Measurements from ENCODE around the gene RABAC1. TPM values are rescaled to one million over a fixed set of nuclear protein-coding genes. Genes with fewer than 3 reads are reported as not detected.

RABAC1 gene
- total and polyA plus RNA-seq, 2 donors (not counting 3 experiments of a cell fraction or from before 2014, with no cell fraction given): 178 to 591 TPM

GRCh38 chr19:41947091-41947490 lies 12.0 kb downstream of the RABAC1 start:
- DNase-seq (ENCODE audit: low read depth, low spot score) (no peak), FAIRE-seq (no peak)
- no peaks in the 10 kb centered on the region for H3K9me1 ChIP-seq (replicated peaks; ENCODE audit: control insufficient read depth, extremely low read depth, insufficient read depth, low read length)
- H3K79me2 ChIP-seq (ENCODE audit: control insufficient read depth, insufficient read depth, low read length): no peaks in the 10 kb centered on the region
- H3K9me3 ChIP-seq (replicated peaks; ENCODE audit: control insufficient read depth, insufficient read depth, low read length): no peaks in the 10 kb centered on the region
- dilution Hi-C loops (cut with MboI; ENCODE audit: extremely low pct_ligation_motif_present, low sequenced_read_pairs): no loop called here
- H2AFZ ChIP-seq (ENCODE audit: low read depth, low read length): no peak overlapping the region
- H3K27ac ChIP-seq (ENCODE audit: insufficient read depth, low read depth, low read length): no peak overlapping the region
- H3K4me1 ChIP-seq (ENCODE audit: control insufficient read depth, extremely low read depth, insufficient read depth, low read length): no peaks in the 10 kb centered on the region
- no peaks in the 10 kb centered on the region for H3K36me3 ChIP-seq (ENCODE audit: control insufficient read depth in 2 of 2, extremely low read depth in 1 of 2, insufficient read depth in 2 of 2, low read length in 2 of 2)
- no peak overlapping the region for H3K4me2 ChIP-seq (ENCODE audit: insufficient read depth, low read length)
- TF ChIP-seq, protein P1, sequence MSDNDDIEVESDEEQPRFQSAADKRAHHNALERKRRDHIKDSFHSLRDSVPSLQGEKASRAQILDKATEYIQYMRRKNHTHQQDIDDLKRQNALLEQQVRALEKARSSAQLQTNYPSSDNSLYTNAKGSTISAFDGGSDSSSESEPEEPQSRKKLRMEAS (IDR thresholded peaks at IDR 0.05; ENCODE audit: insufficient read depth, insufficient read length): no peak
- no peak for TF ChIP-seq POLR2AphosphoS5 (IDR thresholded peaks at IDR 0.05; ENCODE audit: insufficient read depth, low read depth, low read length)
- TF ChIP-seq GATA2 (IDR thresholded peaks at IDR 0.05; ENCODE audit: insufficient read depth, insufficient read length, low read depth, low read length): no peak
- TF ChIP-seq POLR2A (IDR thresholded peaks at IDR 0.05; ENCODE audit: low read depth, low read length): no peak
- no peak for TF ChIP-seq CTCF (IDR thresholded peaks at IDR 0.05; ENCODE audit: extremely low read depth in 1 of 2, insufficient read depth in 1 of 2, low read depth in 1 of 2, low read length in 2 of 2)
- TF ChIP-seq FOS (IDR thresholded peaks at IDR 0.05; ENCODE audit: borderline replicate concordance, insufficient read depth, low read length): no peak
- TF ChIP-seq JUN (IDR thresholded peaks at IDR 0.05; ENCODE audit: borderline replicate concordance, insufficient read depth, insufficient read length, low read depth): no peak
- no peak for TF ChIP-seq EZH2 (IDR thresholded peaks at IDR 0.05; ENCODE audit: borderline replicate concordance, low read depth, low read length, severe bottlenecking)
- TF ChIP-seq MYC (IDR thresholded peaks at IDR 0.05; ENCODE audit: low read depth, low read length): no peak
- BruUV-seq (replicated peaks): no TSS peak
- no peak overlapping the region for H3K4me3 ChIP-seq (replicated peaks in 1 of 3; ENCODE audit: insufficient read depth in 1 of 3, low read depth in 1 of 3, low read length in 3 of 3)
- no peaks in the 10 kb centered on the region for H4K20me1 ChIP-seq (replicated peaks; ENCODE audit: control insufficient read depth, extremely low read depth, insufficient read depth, low read length)
- ChIA-PET CTCF (interaction anchor here (1.7 kb wide), 1 partner anchor 74 kb away, joined by 4 read pairs; no protein-coding TSS in a partner anchor), POLR2A (no interaction called here)
- no peaks in the 10 kb centered on the region for H3K27me3 ChIP-seq (ENCODE audit: control insufficient read depth in 2 of 2, insufficient read depth in 2 of 2, low read length in 2 of 2)
- intact Hi-C loops (cut with micrococcal nuclease): no loop called here
- H3K9ac ChIP-seq (replicated peaks; ENCODE audit: extremely low read depth, insufficient read depth, low read length): no peak overlapping the region

Data from endothelial cell of umbilical vein (primary cell).